ENCODE measurements around the gene FEV. TPM values are rescaled to one million over a fixed set of nuclear protein-coding genes. Genes with fewer than 3 reads are reported as not detected.

Gene FEV
- total and polyA plus RNA-seq, 2 donors (not counting 3 experiments of a cell fraction or from before 2014, with no cell fraction given): not detected

DNA sequence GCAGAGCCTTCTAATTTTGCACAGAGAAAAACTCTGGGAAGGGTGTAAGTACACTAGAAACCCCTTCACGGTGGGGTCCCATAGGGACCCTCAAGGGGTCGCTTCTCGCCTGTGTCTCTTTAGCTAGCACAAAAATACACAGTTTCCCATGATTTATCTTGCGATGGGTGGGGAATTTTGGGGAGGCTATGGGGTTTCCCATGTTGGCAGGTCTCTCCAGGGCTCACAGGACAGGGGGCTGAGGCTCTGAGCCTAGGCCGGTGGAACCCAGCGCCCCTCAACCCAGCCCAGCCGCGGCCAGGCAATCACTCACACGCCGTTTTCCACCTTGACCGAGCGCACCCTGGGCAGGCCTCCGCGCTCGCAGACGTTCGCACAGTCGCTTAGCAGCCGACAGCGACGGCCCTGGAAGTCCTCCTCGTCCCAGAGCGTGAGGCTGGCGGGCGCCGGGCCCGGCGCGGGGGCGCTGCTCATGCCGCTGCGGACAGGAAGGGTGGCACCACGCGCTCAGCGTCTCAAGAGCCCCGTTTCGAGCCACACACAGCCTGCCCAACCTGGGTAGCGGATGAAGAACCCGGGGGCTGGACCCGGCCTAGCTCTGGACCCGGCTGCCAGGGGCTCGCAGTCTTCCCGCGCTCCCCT lies 7.8 kb upstream of the FEV start:
- H3K4me2 ChIP-seq (ENCODE audit: insufficient read depth, low read length): no peak overlapping the region
- ChIA-PET CTCF (interaction anchor here (1.0 to 10.4 kb wide), 3 partner anchors 10 to 162 kb away, joined by 4 to 164 read pairs (median 4); partner anchors contain the start of gene FEV), POLR2A (no interaction called here)
- no peak overlapping the region for H2AFZ ChIP-seq (ENCODE audit: low read depth, low read length)
- H4K20me1 ChIP-seq (replicated peaks; ENCODE audit: control insufficient read depth, extremely low read depth, insufficient read depth, low read length): no peaks in the 10 kb centered on the region
- no peaks in the 10 kb centered on the region for H3K36me3 ChIP-seq (ENCODE audit: control insufficient read depth in 2 of 2, extremely low read depth in 1 of 2, insufficient read depth in 2 of 2, low read length in 2 of 2)
- H3K4me3 ChIP-seq (replicated peaks in 1 of 3; ENCODE audit: insufficient read depth in 1 of 3, low read depth in 1 of 3, low read length in 3 of 3): no peak overlapping the region
- H3K9me3 ChIP-seq (replicated peaks; ENCODE audit: control insufficient read depth, insufficient read depth, low read length): no peaks in the 10 kb centered on the region
- no peak overlapping the region for H3K27ac ChIP-seq (ENCODE audit: insufficient read depth, low read depth, low read length)
- TF ChIP-seq, protein P1, sequence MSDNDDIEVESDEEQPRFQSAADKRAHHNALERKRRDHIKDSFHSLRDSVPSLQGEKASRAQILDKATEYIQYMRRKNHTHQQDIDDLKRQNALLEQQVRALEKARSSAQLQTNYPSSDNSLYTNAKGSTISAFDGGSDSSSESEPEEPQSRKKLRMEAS (IDR thresholded peaks at IDR 0.05; ENCODE audit: insufficient read depth, insufficient read length): no peak
- TF ChIP-seq MYC (IDR thresholded peaks at IDR 0.05; ENCODE audit: low read depth, low read length): no peak
- TF ChIP-seq, protein P2, sequence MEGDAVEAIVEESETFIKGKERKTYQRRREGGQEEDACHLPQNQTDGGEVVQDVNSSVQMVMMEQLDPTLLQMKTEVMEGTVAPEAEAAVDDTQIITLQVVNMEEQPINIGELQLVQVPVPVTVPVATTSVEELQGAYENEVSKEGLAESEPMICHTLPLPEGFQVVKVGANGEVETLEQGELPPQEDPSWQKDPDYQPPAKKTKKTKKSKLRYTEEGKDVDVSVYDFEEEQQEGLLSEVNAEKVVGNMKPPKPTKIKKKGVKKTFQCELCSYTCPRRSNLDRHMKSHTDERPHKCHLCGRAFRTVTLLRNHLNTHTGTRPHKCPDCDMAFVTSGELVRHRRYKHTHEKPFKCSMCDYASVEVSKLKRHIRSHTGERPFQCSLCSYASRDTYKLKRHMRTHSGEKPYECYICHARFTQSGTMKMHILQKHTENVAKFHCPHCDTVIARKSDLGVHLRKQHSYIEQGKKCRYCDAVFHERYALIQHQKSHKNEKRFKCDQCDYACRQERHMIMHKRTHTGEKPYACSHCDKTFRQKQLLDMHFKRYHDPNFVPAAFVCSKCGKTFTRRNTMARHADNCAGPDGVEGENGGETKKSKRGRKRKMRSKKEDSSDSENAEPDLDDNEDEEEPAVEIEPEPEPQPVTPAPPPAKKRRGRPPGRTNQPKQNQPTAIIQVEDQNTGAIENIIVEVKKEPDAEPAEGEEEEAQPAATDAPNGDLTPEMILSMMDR (IDR thresholded peaks at IDR 0.05; ENCODE audit: extremely low read depth in 1 of 2, insufficient read depth in 1 of 2, low read depth in 1 of 2, low read length in 2 of 2): no peak
- no peak for TF ChIP-seq JUN (IDR thresholded peaks at IDR 0.05; ENCODE audit: borderline replicate concordance, insufficient read depth, insufficient read length, low read depth)
- no peak for TF ChIP-seq POLR2A (IDR thresholded peaks at IDR 0.05; ENCODE audit: low read depth, low read length)
- no peak for TF ChIP-seq POLR2AphosphoS5 (IDR thresholded peaks at IDR 0.05; ENCODE audit: insufficient read depth, low read depth, low read length)
- no peak for TF ChIP-seq GATA2 (IDR thresholded peaks at IDR 0.05; ENCODE audit: insufficient read depth, insufficient read length, low read depth, low read length)
- no peak for TF ChIP-seq EZH2 (IDR thresholded peaks at IDR 0.05; ENCODE audit: borderline replicate concordance, low read depth, low read length, severe bottlenecking)
- TF ChIP-seq FOS (IDR thresholded peaks at IDR 0.05; ENCODE audit: borderline replicate concordance, insufficient read depth, low read length): no peak
- H3K27me3 ChIP-seq (ENCODE audit: control insufficient read depth in 2 of 2, insufficient read depth in 2 of 2, low read length in 2 of 2): peaks cover 83 to 90% of the 10 kb centered on the region in 2 experiments
- peaks cover 5% of the 10 kb centered on the region for H3K4me1 ChIP-seq (ENCODE audit: control insufficient read depth, extremely low read depth, insufficient read depth, low read length)
- FAIRE-seq (no peak), DNase-seq (ENCODE audit: low read depth, low spot score) (no peak)
- no peaks in the 10 kb centered on the region for H3K79me2 ChIP-seq (ENCODE audit: control insufficient read depth, insufficient read depth, low read length)
- H3K9ac ChIP-seq (replicated peaks; ENCODE audit: extremely low read depth, insufficient read depth, low read length): no peak overlapping the region
- dilution Hi-C loops (cut with MboI; ENCODE audit: extremely low pct_ligation_motif_present, low sequenced_read_pairs): no loop called here
- intact Hi-C loops (cut with micrococcal nuclease): no loop called here
- H3K9me1 ChIP-seq (replicated peaks; ENCODE audit: control insufficient read depth, extremely low read depth, insufficient read depth, low read length): no peaks in the 10 kb centered on the region
- BruUV-seq (replicated peaks): no TSS peak
